Stimulated activated naive CD8-positive, alpha-beta T cell treated with anti-CD3 and anti-CD28 coated beads, Interleukin-15, amount 100 ng/mL, for 72 hours (primary cell): Measurements from ENCODE around the gene E2F4.

ENCODE experiments used
- ATAC-seq: fragments of 150-1000 bp; cut with Tn5 transposase; 2 replicates; pipeline ENCODE4 v1.10.0; 2021; ENCODE audit warnings: mild to moderate bottlenecking, moderate library complexity
- DNase-seq, 2 donors: peaks; one replicate each; pipeline ENCODE4 v3.0.0; 2021 to 2022
- H3K27ac Mint-ChIP-seq, 2 donors: one replicate each; pipeline ENCODE4 v1.8.0; 2022; ENCODE audit warnings: mild to moderate bottlenecking in 2 of 2, mixed read lengths in 2 of 2, moderate library complexity in 2 of 2
- H3K27me3 Mint-ChIP-seq: one replicate; pipeline ENCODE4 v1.8.0; 2022; ENCODE audit warnings: mixed read lengths
- H3K4me1 Mint-ChIP-seq: one replicate; pipeline ENCODE4 v1.8.0; 2022; ENCODE audit warnings: mild to moderate bottlenecking, mixed read lengths
- H3K4me3 Mint-ChIP-seq, 2 donors: one replicate each; pipeline ENCODE4 v1.8.0; 2022; ENCODE audit warnings: mild to moderate bottlenecking in 2 of 2, mixed read lengths in 2 of 2, moderate library complexity in 1 of 2
- H3K9me3 Mint-ChIP-seq, 2 donors: one replicate each; pipeline ENCODE4 v1.8.0; 2022; ENCODE audit warnings: mixed read lengths in 2 of 2

E2F4 gene

GRCh38 chr16:67191411-67191994 lies 452 bp upstream of the E2F4 start:
- H3K4me1 Mint-ChIP-seq = peaks cover 50% of the 10 kb centered on the region
- H3K9me3 Mint-ChIP-seq = no peaks in the 10 kb centered on the region
- H3K27ac Mint-ChIP-seq = peak overlapping the region; percentile 96
- no peak for ATAC-seq
- H3K27me3 Mint-ChIP-seq = peaks cover 11% of the 10 kb centered on the region
- no peak for DNase-seq
- peak overlapping the region; percentile 83 to 91 for H3K4me3 Mint-ChIP-seq

- peaks cover 62% of the 10 kb centered on the region for H3K4me1 Mint-ChIP-seq
- no peak for ATAC-seq
- DNase-seq = no peak
- H3K27me3 Mint-ChIP-seq = no peaks in the 10 kb centered on the region
- H3K4me3 Mint-ChIP-seq = peak overlapping the region; percentile 83 to 91
- H3K9me3 Mint-ChIP-seq = no peaks in the 10 kb centered on the region
- H3K27ac Mint-ChIP-seq = peak overlapping the region; percentile 90 to 96
Observed at GRCh38 chr16:67192781-67193361, 916 bp downstream of the E2F4 start.

DNA sequence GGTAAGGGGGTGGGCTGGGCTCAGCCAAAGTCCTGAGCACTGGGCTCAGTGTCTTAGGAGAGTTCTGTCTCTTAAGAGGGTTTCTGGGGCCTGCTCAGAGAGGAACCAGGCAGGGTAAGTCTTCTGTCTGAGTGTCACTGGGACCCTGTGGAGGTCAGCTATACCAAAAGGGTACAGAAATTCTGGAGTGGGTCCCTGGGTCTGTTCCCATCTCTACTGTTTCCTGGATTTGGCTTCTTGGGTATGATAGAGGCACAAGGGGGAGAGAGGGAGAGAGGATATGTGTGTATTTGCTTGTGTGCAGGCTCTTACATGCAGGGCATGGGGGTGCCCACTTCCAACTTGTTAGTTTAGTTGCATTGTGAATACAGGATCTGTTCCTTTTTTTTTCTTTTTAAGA lies 1.6 kb downstream of the E2F4 start:
- ATAC-seq = no peak
- Mint-ChIP-seq H3K4me3 (peak overlapping the region; percentile 83 to 91), H3K4me1 (peaks cover 68% of the 10 kb centered on the region), H3K27me3 (no peaks in the 10 kb centered on the region), H3K27ac (peak overlapping the region; percentile 52 to 66), H3K9me3 (no peaks in the 10 kb centered on the region)
- no peak for DNase-seq

- Mint-ChIP-seq H3K27me3 (no peaks in the 10 kb centered on the region), H3K4me3 (peak overlapping the region in 1 of 2 donors; percentile 29), H3K9me3 (no peaks in the 10 kb centered on the region), H3K4me1 (peaks cover 69% of the 10 kb centered on the region), H3K27ac (peak overlapping the region; percentile 49 to 74)
- ATAC-seq = no peak
- no peak for DNase-seq
Observed at GRCh38 chr16:67194260-67194659, 2.3 kb downstream of the E2F4 start.

DNA sequence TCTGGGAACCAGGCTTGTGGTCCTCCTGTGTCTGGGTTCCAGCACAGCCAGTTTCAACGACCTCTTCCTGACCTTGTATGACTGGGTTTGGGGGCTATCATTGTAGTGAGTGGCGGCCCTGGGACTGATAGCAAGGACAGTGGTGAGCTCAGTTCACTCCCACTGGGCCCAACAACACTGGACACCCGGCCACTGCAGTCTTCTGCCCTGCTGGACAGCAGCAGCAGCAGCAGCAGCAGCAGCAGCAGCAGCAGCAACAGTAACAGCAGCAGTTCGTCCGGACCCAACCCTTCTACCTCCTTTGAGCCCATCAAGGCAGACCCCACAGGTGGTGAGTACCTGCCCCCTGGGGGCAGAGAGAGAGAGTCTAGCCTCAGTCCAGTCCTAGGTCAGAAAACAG lies 3.7 kb downstream of the E2F4 start:
- peak overlapping the region; percentile 42 to 84 for H3K27ac Mint-ChIP-seq
- ATAC-seq (no peak), DNase-seq (no peak)
- no peak overlapping the region for H3K4me3 Mint-ChIP-seq
- H3K9me3 Mint-ChIP-seq = no peaks in the 10 kb centered on the region
- peaks cover 69% of the 10 kb centered on the region for H3K4me1 Mint-ChIP-seq
- H3K27me3 Mint-ChIP-seq = no peaks in the 10 kb centered on the region

DNA sequence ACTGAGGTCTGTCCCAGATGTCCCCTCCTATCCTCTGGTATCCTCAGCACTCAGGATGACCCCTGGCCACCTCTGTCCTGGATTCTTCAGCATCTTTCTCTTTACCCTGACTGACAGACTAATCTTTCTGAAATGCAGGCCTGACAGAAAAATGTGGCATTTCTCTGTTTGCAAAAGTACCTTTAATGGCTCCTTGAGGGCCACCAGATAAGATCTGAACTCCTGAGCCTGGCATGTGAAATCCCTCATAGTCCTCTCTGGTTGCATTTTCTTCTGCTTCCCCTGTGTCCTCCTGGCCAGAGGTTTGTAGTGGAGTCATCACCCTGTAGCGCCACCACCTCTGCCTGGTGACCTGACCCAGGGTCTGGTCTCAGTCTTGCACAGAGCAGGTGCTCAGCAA lies 4.9 kb downstream of the E2F4 start:
- H3K4me1 Mint-ChIP-seq = peaks cover 61% of the 10 kb centered on the region
- no peak for DNase-seq

GRCh38 chr16:67197704-67198103 lies 5.7 kb downstream of the E2F4 start:
- H3K27me3 Mint-ChIP-seq = no peaks in the 10 kb centered on the region
- peak; percentile 2 for ATAC-seq

More for the DNA sequence above, 4.9 kb downstream of the E2F4 start:
- Mint-ChIP-seq H3K27ac (peak overlapping the region; percentile 71 to 84), H3K9me3 (no peaks in the 10 kb centered on the region), H3K4me3 (no peak overlapping the region), H3K27me3 (no peaks in the 10 kb centered on the region)
- no peak for ATAC-seq

GRCh38 chr16:67198238-67198734 lies 6.3 kb downstream of the E2F4 start:
- ATAC-seq (peak; percentile 54), DNase-seq (no peak)
- Mint-ChIP-seq H3K9me3 (no peaks in the 10 kb centered on the region), H3K4me3 (no peak overlapping the region), H3K27me3 (no peaks in the 10 kb centered on the region), H3K4me1 (peaks cover 51% of the 10 kb centered on the region), H3K27ac (peak overlapping the region in 1 of 2 donors; percentile 93)

More at GRCh38 chr16:67197704-67198103, 5.7 kb downstream of the E2F4 start:
- Mint-ChIP-seq H3K27ac (no peak overlapping the region), H3K9me3 (no peaks in the 10 kb centered on the region), H3K4me3 (no peak overlapping the region), H3K4me1 (peaks cover 57% of the 10 kb centered on the region)
- no peak for DNase-seq

- peak within 1 kb of the TSS; percentile 35 to 93 for H3K27ac Mint-ChIP-seq
- no peak within 1 kb of the TSS for H3K4me3 Mint-ChIP-seq
Observed at GRCh38 chr16:67199011-67199807, 7.3 kb downstream of the E2F4 start, which contains the start of gene ELMO3. Gene ELMO3 (plus strand): TSS chr16:67199131. CDS start chr16:67199327, 196 bp downstream.

DNA sequence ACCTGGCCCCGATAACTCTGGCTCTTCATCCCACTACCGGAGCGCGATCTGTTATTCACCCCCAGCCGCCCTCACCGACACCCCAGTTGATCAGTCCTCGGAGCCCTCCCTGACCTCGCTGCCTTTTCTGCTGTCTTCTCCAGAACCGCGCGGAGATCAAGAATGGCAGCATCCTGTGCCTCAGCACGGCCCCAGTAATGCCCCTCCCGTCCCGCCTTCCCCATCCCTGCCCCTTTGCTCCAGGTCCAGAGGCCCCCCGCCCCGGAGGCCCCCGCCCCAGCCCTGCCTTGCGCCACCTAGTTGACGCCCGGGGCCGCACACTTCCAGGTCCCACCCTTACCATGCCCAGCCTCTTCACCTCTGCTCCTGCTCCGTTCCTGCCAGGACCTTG lies 7.8 kb downstream of the E2F4 start:
- ATAC-seq (peak; percentile 13), DNase-seq (no peak)
- Mint-ChIP-seq H3K4me3 (no peak overlapping the region), H3K27ac (peak overlapping the region; percentile 35 to 77), H3K9me3 (no peaks in the 10 kb centered on the region), H3K27me3 (no peaks in the 10 kb centered on the region), H3K4me1 (peaks cover 36% of the 10 kb centered on the region)

More at GRCh38 chr16:67199011-67199807, 7.3 kb downstream of the E2F4 start, which contains the start of gene ELMO3:
- peak; percentile 25 for ATAC-seq
- H3K27me3 Mint-ChIP-seq = no peaks in the 10 kb centered on the region
- no peak for DNase-seq
- H3K4me1 Mint-ChIP-seq = peaks cover 42% of the 10 kb centered on the region
- H3K9me3 Mint-ChIP-seq = no peaks in the 10 kb centered on the region

GRCh38 chr16:67200491-67200890 lies 8.5 kb downstream of the E2F4 start:
- H3K9me3 Mint-ChIP-seq = no peaks in the 10 kb centered on the region
- H3K4me1 Mint-ChIP-seq = peaks cover 29% of the 10 kb centered on the region
- no peaks in the 10 kb centered on the region for H3K27me3 Mint-ChIP-seq
- no peak overlapping the region for H3K4me3 Mint-ChIP-seq
- ATAC-seq = no peak
- no peak for DNase-seq
- peak overlapping the region in 1 of 2 donors; percentile 27 for H3K27ac Mint-ChIP-seq

- no peaks in the 10 kb centered on the region for H3K9me3 Mint-ChIP-seq
- ATAC-seq (no peak), DNase-seq (no peak)
- H3K4me1 Mint-ChIP-seq = peaks cover 23% of the 10 kb centered on the region
- H3K27me3 Mint-ChIP-seq = no peaks in the 10 kb centered on the region
- no peak overlapping the region for H3K27ac Mint-ChIP-seq
- no peak overlapping the region for H3K4me3 Mint-ChIP-seq
Observed at GRCh38 chr16:67201411-67202345, 9.7 kb downstream of the E2F4 start.

DNA sequence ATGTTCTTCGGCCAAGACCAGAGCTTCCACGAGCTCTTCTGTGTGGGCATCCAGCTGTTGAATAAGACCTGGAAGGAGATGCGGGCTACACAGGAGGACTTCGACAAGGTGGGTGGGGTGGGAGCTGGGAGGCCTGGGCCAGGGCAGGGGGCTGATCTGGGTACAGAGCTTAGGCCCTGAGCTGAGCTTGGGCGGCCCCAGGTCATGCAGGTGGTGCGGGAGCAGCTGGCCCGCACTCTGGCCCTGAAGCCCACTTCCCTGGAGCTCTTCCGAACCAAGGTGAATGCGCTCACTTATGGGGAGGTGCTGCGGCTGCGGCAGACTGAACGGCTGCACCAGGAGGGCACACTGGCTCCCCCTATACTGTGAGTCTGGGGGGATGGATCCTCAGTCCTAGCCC lies 10.5 kb downstream of the E2F4 start:
- Mint-ChIP-seq H3K27ac (peak overlapping the region in 1 of 2 donors; percentile 59), H3K4me1 (peaks cover 20% of the 10 kb centered on the region), H3K4me3 (no peak overlapping the region), H3K9me3 (no peaks in the 10 kb centered on the region), H3K27me3 (no peaks in the 10 kb centered on the region)
- ATAC-seq = no peak
- DNase-seq = no peak

GRCh38 chr16:67202956-67203493 lies 11.1 kb downstream of the E2F4 start:
- Mint-ChIP-seq H3K4me3 (no peak overlapping the region), H3K9me3 (no peaks in the 10 kb centered on the region), H3K27me3 (no peaks in the 10 kb centered on the region), H3K27ac (no peak overlapping the region), H3K4me1 (peaks cover 15% of the 10 kb centered on the region)
- no peak for ATAC-seq
- DNase-seq = no peak

- no peaks in the 10 kb centered on the region for H3K9me3 Mint-ChIP-seq
- no peak overlapping the region for H3K4me3 Mint-ChIP-seq
- ATAC-seq (no peak), DNase-seq (no peak)
- H3K27me3 Mint-ChIP-seq = no peaks in the 10 kb centered on the region
- H3K4me1 Mint-ChIP-seq = peaks cover 9% of the 10 kb centered on the region
- H3K27ac Mint-ChIP-seq = no peak overlapping the region
Observed at GRCh38 chr16:67204076-67204475, 12.1 kb downstream of the E2F4 start.
